ENCODE results near the gene ZNF385D. TPM values are rescaled to one million over a fixed set of nuclear protein-coding genes. Genes with fewer than 3 reads are reported as not detected.

ZNF385D gene
- total RNA-seq, 1 experiment from 2014 or later, result 9.6 TPM

- H3K27me3 Mint-ChIP-seq (ENCODE audit: low read depth), result no peaks in the 10 kb centered on the region
- ChIA-PET CTCF (no interaction called here), POLR2A (no interaction called here)
- ATAC-seq, result no peak
- DNase-seq (ENCODE audit: low spot score), result no peak
- H3K27ac Mint-ChIP-seq, result no peak overlapping the region
- H3K4me1 Mint-ChIP-seq, result peaks cover 38% of the 10 kb centered on the region
- H3K4me3 Mint-ChIP-seq, result no peak overlapping the region
- H3K36me3 Mint-ChIP-seq, result no peaks in the 10 kb centered on the region
- TF ChIP-seq TEAD4 (CRISPR knock-in tag; IDR thresholded peaks at IDR 0.05) (no peak), NFATC4 (CRISPR knock-in tag; IDR thresholded peaks at IDR 0.05) (no peak), ZNF138 (CRISPR knock-in tag; conservative IDR thresholded peaks at IDR 0.05) (no peak), ZNF219 (CRISPR knock-in tag; IDR thresholded peaks at IDR 0.05; ENCODE audit: borderline replicate concordance) (no peak), USF1 (CRISPR knock-in tag; IDR thresholded peaks at IDR 0.05) (no peak), ZNF423 (CRISPR knock-in tag; IDR thresholded peaks at IDR 0.05) (no peak), AR (CRISPR knock-in tag; IDR thresholded peaks at IDR 0.05) (no peak), STAT6 (CRISPR knock-in tag; conservative IDR thresholded peaks at IDR 0.05; ENCODE audit: low read depth) (no peak), FOXK1 (CRISPR knock-in tag; IDR thresholded peaks at IDR 0.05) (no peak), GABPB1 (CRISPR knock-in tag; IDR thresholded peaks at IDR 0.05) (no peak), ZBTB43 (CRISPR knock-in tag; IDR thresholded peaks at IDR 0.05) (no peak)
- H3K9me3 Mint-ChIP-seq, result no peaks in the 10 kb centered on the region
These were observed 80.6 kb downstream of the ZNF385D start for GRCh38 chr3:21670386-21670785.

GRCh38 chr3:21668012-21668411 is 83.0 kb downstream of the ZNF385D start:
- ChIA-PET CTCF (interaction anchor here (1.2 kb wide), 1 partner anchor 84 kb away, joined by 4 read pairs; no protein-coding TSS in a partner anchor), POLR2A (interaction anchor here (0.5 kb wide), 1 partner anchor 94 kb away, joined by 3 read pairs; no protein-coding TSS in a partner anchor)
- Mint-ChIP-seq H3K27ac (no peak overlapping the region), H3K4me3 (no peak overlapping the region), H3K36me3 (no peaks in the 10 kb centered on the region), H3K9me3 (no peaks in the 10 kb centered on the region), H3K4me1 (peaks cover 52% of the 10 kb centered on the region), H3K27me3 (ENCODE audit: low read depth) (no peaks in the 10 kb centered on the region)
- 0 out of 2 replicates have a peak, but pooled peaks have one; percentile 15 for ATAC-seq
- TF ChIP-seq SP1 (CRISPR knock-in tag; conservative IDR thresholded peaks at IDR 0.05), result no peak
- no peak for TF ChIP-seq FOXK1 (CRISPR knock-in tag; IDR thresholded peaks at IDR 0.05)
- TF ChIP-seq ZMAT4 (CRISPR knock-in tag; IDR thresholded peaks at IDR 0.05), result no peak
- no peak for TF ChIP-seq GABPB1 (CRISPR knock-in tag; IDR thresholded peaks at IDR 0.05)
- no peak for TF ChIP-seq ATF6 (CRISPR knock-in tag; IDR thresholded peaks at IDR 0.05)
- TF ChIP-seq RORB (CRISPR knock-in tag; IDR thresholded peaks at IDR 0.05), result no peak
- TF ChIP-seq ATF3 (CRISPR knock-in tag; conservative IDR thresholded peaks at IDR 0.05), result no peak
- no peak for DNase-seq (ENCODE audit: low spot score)
